Brain pericyte (primary cell): ENCODE measurements around the gene CCDC17.

Source experiments
- DNase-seq: peaks from one replicate; pipeline ENCODE4 v3.0.0-alpha.2; 2012; ENCODE audit warnings: low read depth, low spot score

CCDC17 gene

GRCh38 chr1:45583666-45584350 is 40.0 kb downstream of the CCDC17 start, which contains the start of gene NASP:
Gene NASP (plus strand): TSS chr1:45584041. CDS start chr1:45584147, 106 bp downstream.
- peak; percentile 32 for DNase-seq

- peak; percentile 91 for DNase-seq
These were observed 40.6 kb downstream of the CCDC17 start for GRCh38 chr1:45583264-45583665.

GRCh38 chr1:45574105-45574626 is 49.7 kb downstream of the CCDC17 start:
- no peak for DNase-seq

GRCh38 chr1:45573231-45573804 is 50.5 kb downstream of the CCDC17 start:
- no peak for DNase-seq

GRCh38 chr1:45570631-45571030 is 53.2 kb downstream of the CCDC17 start:
- DNase-seq: no peak
